PC-3 (cell line): ENCODE measurements around the gene FPR3.

Source experiments
- EZH2phosphoT487 ChIP-seq: fragments of 300-600 bp; sonication (generic); IDR thresholded peaks from 2 replicates; pipeline ENCODE4 v1.6.1; 2018; ENCODE audit warnings: mild to moderate bottlenecking, antibody characterized with exemption, low read length, borderline replicate concordance
- TF ChIP-seq, protein P1 (sequence below): fragments of 300-600 bp; sonication (generic); conservative IDR thresholded peaks from 2 replicates; pipeline ENCODE4 v1.5.1; 2017; ENCODE audit warnings: antibody characterized with exemption, low read depth, mild to moderate bottlenecking, low read length

GRCh38 chr19:51803519-51803918 lies 8.6 kb downstream of the FPR3 start:
- TF ChIP-seq EZH2phosphoT487 = no peak
- TF ChIP-seq, protein P1, sequence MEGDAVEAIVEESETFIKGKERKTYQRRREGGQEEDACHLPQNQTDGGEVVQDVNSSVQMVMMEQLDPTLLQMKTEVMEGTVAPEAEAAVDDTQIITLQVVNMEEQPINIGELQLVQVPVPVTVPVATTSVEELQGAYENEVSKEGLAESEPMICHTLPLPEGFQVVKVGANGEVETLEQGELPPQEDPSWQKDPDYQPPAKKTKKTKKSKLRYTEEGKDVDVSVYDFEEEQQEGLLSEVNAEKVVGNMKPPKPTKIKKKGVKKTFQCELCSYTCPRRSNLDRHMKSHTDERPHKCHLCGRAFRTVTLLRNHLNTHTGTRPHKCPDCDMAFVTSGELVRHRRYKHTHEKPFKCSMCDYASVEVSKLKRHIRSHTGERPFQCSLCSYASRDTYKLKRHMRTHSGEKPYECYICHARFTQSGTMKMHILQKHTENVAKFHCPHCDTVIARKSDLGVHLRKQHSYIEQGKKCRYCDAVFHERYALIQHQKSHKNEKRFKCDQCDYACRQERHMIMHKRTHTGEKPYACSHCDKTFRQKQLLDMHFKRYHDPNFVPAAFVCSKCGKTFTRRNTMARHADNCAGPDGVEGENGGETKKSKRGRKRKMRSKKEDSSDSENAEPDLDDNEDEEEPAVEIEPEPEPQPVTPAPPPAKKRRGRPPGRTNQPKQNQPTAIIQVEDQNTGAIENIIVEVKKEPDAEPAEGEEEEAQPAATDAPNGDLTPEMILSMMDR = no peak
